ENCODE measurements around the gene CDH23.

CDH23 gene

GRCh38 chr10:71611131-71611530 lies 214.4 kb downstream of the CDH23 start:
- no peak for DNase-seq (ENCODE audit: extremely low read depth, insufficient read length)
- Histone ChIP-seq H3K36me3 (ENCODE audit: control insufficient read depth, insufficient read depth, low read length) (no peaks in the 10 kb centered on the region), H3K4me3 (replicated peaks; ENCODE audit: low read depth, low read length) (no peak overlapping the region), H3K27me3 (replicated peaks; ENCODE audit: control insufficient read depth, insufficient read depth, low read length) (peaks cover 3% of the 10 kb centered on the region)
- TF ChIP-seq CTCF (IDR thresholded peaks at IDR 0.05; ENCODE audit: insufficient read depth, low read length, poor library complexity, severe bottlenecking) = no peak

- H3K4me3 ChIP-seq (replicated peaks; ENCODE audit: low read depth, low read length) = no peak overlapping the region
- no peak for DNase-seq (ENCODE audit: extremely low read depth, insufficient read length)
- no peak for TF ChIP-seq CTCF (IDR thresholded peaks at IDR 0.05; ENCODE audit: insufficient read depth, low read length, poor library complexity, severe bottlenecking)
- H3K27me3 ChIP-seq (replicated peaks; ENCODE audit: control insufficient read depth, insufficient read depth, low read length) = peaks cover 3% of the 10 kb centered on the region
- H3K36me3 ChIP-seq (ENCODE audit: control insufficient read depth, insufficient read depth, low read length) = no peaks in the 10 kb centered on the region
These were observed 215.1 kb downstream of the CDH23 start for GRCh38 chr10:71611709-71612422.

- TF ChIP-seq CTCF (IDR thresholded peaks at IDR 0.05; ENCODE audit: insufficient read depth, low read length, poor library complexity, severe bottlenecking) = no peak
- peaks cover 3% of the 10 kb centered on the region for H3K27me3 ChIP-seq (replicated peaks; ENCODE audit: control insufficient read depth, insufficient read depth, low read length)
These were observed 216.6 kb downstream of the CDH23 start for GRCh38 chr10:71613261-71613777.

GRCh38 chr10:71613877-71614276 lies 217.2 kb downstream of the CDH23 start:
- H3K36me3 ChIP-seq (ENCODE audit: control insufficient read depth, insufficient read depth, low read length) = no peaks in the 10 kb centered on the region
- no peak for TF ChIP-seq CTCF (IDR thresholded peaks at IDR 0.05; ENCODE audit: insufficient read depth, low read length, poor library complexity, severe bottlenecking)
- no peak overlapping the region for H3K4me3 ChIP-seq (replicated peaks; ENCODE audit: low read depth, low read length)
- peaks cover 3% of the 10 kb centered on the region for H3K27me3 ChIP-seq (replicated peaks; ENCODE audit: control insufficient read depth, insufficient read depth, low read length)
- no peak for DNase-seq (ENCODE audit: extremely low read depth, insufficient read length)

More at GRCh38 chr10:71613261-71613777, 216.6 kb downstream of the CDH23 start:
- no peaks in the 10 kb centered on the region for H3K36me3 ChIP-seq (ENCODE audit: control insufficient read depth, insufficient read depth, low read length)
- H3K4me3 ChIP-seq (replicated peaks; ENCODE audit: low read depth, low read length) = no peak overlapping the region
- no peak for DNase-seq (ENCODE audit: extremely low read depth, insufficient read length)

GRCh38 chr10:71614946-71615345 lies 218.2 kb downstream of the CDH23 start:
- no peak for TF ChIP-seq CTCF (IDR thresholded peaks at IDR 0.05; ENCODE audit: insufficient read depth, low read length, poor library complexity, severe bottlenecking)
- peaks cover 3% of the 10 kb centered on the region for H3K27me3 ChIP-seq (replicated peaks; ENCODE audit: control insufficient read depth, insufficient read depth, low read length)
- no peak overlapping the region for H3K4me3 ChIP-seq (replicated peaks; ENCODE audit: low read depth, low read length)
- no peak for DNase-seq (ENCODE audit: extremely low read depth, insufficient read length)
- H3K36me3 ChIP-seq (ENCODE audit: control insufficient read depth, insufficient read depth, low read length) = no peaks in the 10 kb centered on the region
